SJSA1 (cell line): ENCODE data around the gene ZCWPW1. TPM values are rescaled to one million over a fixed set of nuclear protein-coding genes. Genes with fewer than 3 reads are reported as not detected.
A peak's percentile ranks its signal among the peaks of the same experiment; 100 is the strongest.

Experiments
- DNase-seq, 2 experiments: peaks; one replicate each; pipeline ENCODE4 v3.0.0-alpha.2; 2015 to 2020; ENCODE audit warnings: low spot score in 2 of 2, low read depth in 1 of 2
- H3K27ac ChIP-seq: fragments of 250-450 bp; sonication (Bioruptor Pico); 2 replicates; pipeline ENCODE4 v1.5.1; 2020; ENCODE audit warnings: mild to moderate bottlenecking, moderate library complexity
- H3K27me3 ChIP-seq: fragments of 250-450 bp; sonication (Bioruptor Pico); replicated peaks from 2 replicates; pipeline ENCODE4 v1.5.1; 2020; ENCODE audit warnings: mild to moderate bottlenecking, moderate library complexity
- H3K36me3 ChIP-seq: fragments of 250-450 bp; sonication (Bioruptor Pico); 2 replicates; pipeline ENCODE4 v1.5.1; 2020; ENCODE audit warnings: mild to moderate bottlenecking
- H3K4me1 ChIP-seq: fragments of 250-450 bp; sonication (Bioruptor Pico); replicated peaks from 2 replicates; pipeline ENCODE4 v1.6.1; 2021; ENCODE audit warnings: mild to moderate bottlenecking
- H3K4me3 ChIP-seq: fragments of 250-450 bp; sonication (Bioruptor Pico); 2 replicates; pipeline ENCODE4 v1.5.1; 2020; ENCODE audit warnings: mild to moderate bottlenecking
- H3K9me3 ChIP-seq: fragments of 250-450 bp; sonication (Bioruptor Pico); replicated peaks from 2 replicates; pipeline ENCODE4 v1.5.1; 2020; ENCODE audit warnings: mild to moderate bottlenecking
- total RNA-seq: library from RNA; depleted of rRNA; stranded (reverse); fragments of >200 nt; shearing (Covaris generic); gene quantifications from 2 replicates; pipeline ENCODE4 v1.2.3, GENCODE V29; 2014

Gene ZCWPW1
- total RNA-seq, 1 experiment from 2014 or later, result 1.2 TPM

GRCh38 chr7:100432053-100432452 is 3.5 kb upstream of the ZCWPW1 start:
- no peaks in the 10 kb centered on the region for H3K9me3 ChIP-seq
- no peak for DNase-seq
- peaks cover 35% of the 10 kb centered on the region for H3K4me1 ChIP-seq
- H3K4me3 ChIP-seq, result no peak overlapping the region
- no peaks in the 10 kb centered on the region for H3K27me3 ChIP-seq
- H3K36me3 ChIP-seq, result peaks cover 64% of the 10 kb centered on the region
- no peak overlapping the region for H3K27ac ChIP-seq

GRCh38 chr7:100431286-100431735 is 2.8 kb upstream of the ZCWPW1 start:
- Histone ChIP-seq H3K36me3 (peaks cover 64% of the 10 kb centered on the region), H3K4me1 (peaks cover 30% of the 10 kb centered on the region), H3K27ac (no peak overlapping the region), H3K27me3 (no peaks in the 10 kb centered on the region), H3K4me3 (no peak overlapping the region), H3K9me3 (no peaks in the 10 kb centered on the region)
- no peak for DNase-seq

GRCh38 chr7:100430493-100431285 is 2.2 kb upstream of the ZCWPW1 start:
- Histone ChIP-seq H3K36me3 (peaks cover 58% of the 10 kb centered on the region), H3K4me1 (peaks cover 27% of the 10 kb centered on the region), H3K27me3 (no peaks in the 10 kb centered on the region), H3K4me3 (peak overlapping the region; percentile 92), H3K27ac (peak overlapping the region; percentile 97), H3K9me3 (no peaks in the 10 kb centered on the region)
- DNase-seq, result peak in 1 of 2 experiments; percentile 20

GRCh38 chr7:100429637-100430492 is 1.4 kb upstream of the ZCWPW1 start, which contains the start of gene MEPCE:
Gene MEPCE, plus strand, starts transcription at chr7:100429831. Its CDS starts 188 bp downstream, at chr7:100430019.
- H3K27ac ChIP-seq, result peak within 1 kb of the TSS; percentile 97
- peak within 1 kb of the TSS; percentile 92 for H3K4me3 ChIP-seq
- DNase-seq, result peak; percentile 98 to 99
- H3K36me3 ChIP-seq, result peaks cover 50% of the 10 kb centered on the region
- H3K27me3 ChIP-seq, result no peaks in the 10 kb centered on the region
- no peaks in the 10 kb centered on the region for H3K9me3 ChIP-seq
- H3K4me1 ChIP-seq, result peaks cover 19% of the 10 kb centered on the region

GRCh38 chr7:100428967-100429636 is 599 bp upstream of the ZCWPW1 start:
- H3K9me3 ChIP-seq, result no peaks in the 10 kb centered on the region
- H3K4me1 ChIP-seq, result peaks cover 15% of the 10 kb centered on the region
- peak overlapping the region; percentile 92 for H3K4me3 ChIP-seq
- peak overlapping the region; percentile 97 for H3K27ac ChIP-seq
- peaks cover 42% of the 10 kb centered on the region for H3K36me3 ChIP-seq
- peak; percentile 100 for DNase-seq
- H3K27me3 ChIP-seq, result no peaks in the 10 kb centered on the region

- no peak for DNase-seq
- peak overlapping the region; percentile 92 for H3K4me3 ChIP-seq
- H3K4me1 ChIP-seq, result peaks cover 15% of the 10 kb centered on the region
- no peaks in the 10 kb centered on the region for H3K27me3 ChIP-seq
- H3K36me3 ChIP-seq, result peaks cover 29% of the 10 kb centered on the region
- H3K9me3 ChIP-seq, result no peaks in the 10 kb centered on the region
- no peak overlapping the region for H3K27ac ChIP-seq
Measured at GRCh38 chr7:100427762-100428198, 723 bp downstream of the ZCWPW1 start.

GRCh38 chr7:100426516-100426915 is 2.0 kb downstream of the ZCWPW1 start:
- Histone ChIP-seq H3K36me3 (peaks cover 16% of the 10 kb centered on the region), H3K4me3 (no peak overlapping the region), H3K4me1 (peaks cover 15% of the 10 kb centered on the region), H3K27ac (no peak overlapping the region), H3K27me3 (no peaks in the 10 kb centered on the region), H3K9me3 (no peaks in the 10 kb centered on the region)
- DNase-seq, result no peak

- no peak overlapping the region for H3K27ac ChIP-seq
- H3K27me3 ChIP-seq, result no peaks in the 10 kb centered on the region; the same call in 1 of the 2 replicates
- peaks cover 5% of the 10 kb centered on the region for H3K36me3 ChIP-seq
- DNase-seq, result no peak
- no peaks in the 10 kb centered on the region for H3K9me3 ChIP-seq
- H3K4me3 ChIP-seq, result no peak overlapping the region
- H3K4me1 ChIP-seq, result peaks cover 4% of the 10 kb centered on the region
Measured at GRCh38 chr7:100425347-100425746, 3.2 kb downstream of the ZCWPW1 start.

- H3K36me3 ChIP-seq, result no peaks in the 10 kb centered on the region
- H3K27ac ChIP-seq, result no peak overlapping the region
- no peaks in the 10 kb centered on the region for H3K9me3 ChIP-seq
- peaks cover 4% of the 10 kb centered on the region for H3K4me1 ChIP-seq
- peaks cover 4% of the 10 kb centered on the region for H3K27me3 ChIP-seq
- no peak for DNase-seq
- no peak overlapping the region for H3K4me3 ChIP-seq
Measured at GRCh38 chr7:100423315-100423714, 5.2 kb downstream of the ZCWPW1 start.

GRCh38 chr7:100419660-100420226 is 8.8 kb downstream of the ZCWPW1 start:
- H3K36me3 ChIP-seq, result no peaks in the 10 kb centered on the region
- DNase-seq, result no peak
- H3K9me3 ChIP-seq, result no peaks in the 10 kb centered on the region

GRCh38 chr7:100418930-100419659 is 9.4 kb downstream of the ZCWPW1 start:
- H3K4me1 ChIP-seq, result no peaks in the 10 kb centered on the region
- H3K27ac ChIP-seq, result no peak overlapping the region
- H3K36me3 ChIP-seq, result no peaks in the 10 kb centered on the region
- H3K4me3 ChIP-seq, result no peak overlapping the region
- no peak for DNase-seq
- peaks cover 15% of the 10 kb centered on the region for H3K27me3 ChIP-seq
- H3K9me3 ChIP-seq, result no peaks in the 10 kb centered on the region

More at GRCh38 chr7:100419660-100420226, 8.8 kb downstream of the ZCWPW1 start:
- no peaks in the 10 kb centered on the region for H3K4me1 ChIP-seq
- H3K4me3 ChIP-seq, result no peak overlapping the region
- peaks cover 15% of the 10 kb centered on the region for H3K27me3 ChIP-seq
- no peak overlapping the region for H3K27ac ChIP-seq

- no peaks in the 10 kb centered on the region for H3K4me1 ChIP-seq
- no peak for DNase-seq
- H3K4me3 ChIP-seq, result no peak overlapping the region
- H3K36me3 ChIP-seq, result no peaks in the 10 kb centered on the region
- H3K9me3 ChIP-seq, result no peaks in the 10 kb centered on the region
- no peak overlapping the region for H3K27ac ChIP-seq
- peaks cover 36% of the 10 kb centered on the region for H3K27me3 ChIP-seq
Measured at GRCh38 chr7:100415448-100415847, 13.1 kb downstream of the ZCWPW1 start.
